Muscle layer of colon (tissue), 2 donors: ENCODE data around the gene P2RY8.

Experiments
- H3K27ac ChIP-seq: one replicate; pipeline ENCODE4 v1.7.0; 2013; ENCODE audit warnings: low read depth, mild to moderate bottlenecking, low read length, moderate library complexity
- H3K27me3 ChIP-seq, 2 donors: one replicate each; pipeline ENCODE4 v1.7.0; 2013; ENCODE audit warnings: low read length in 2 of 2, mild to moderate bottlenecking in 2 of 2; ENCODE audit not compliant: insufficient read depth in 2 of 2, control insufficient read depth in 1 of 2
- H3K36me3 ChIP-seq: one replicate; pipeline ENCODE4 v1.7.0; 2013; ENCODE audit warnings: mild to moderate bottlenecking, low read length; ENCODE audit not compliant: insufficient read depth
- H3K4me1 ChIP-seq: one replicate; pipeline ENCODE4 v1.7.0; 2013; ENCODE audit warnings: mild to moderate bottlenecking, low read length; ENCODE audit not compliant: insufficient read depth
- H3K4me3 ChIP-seq, 2 donors: one replicate each; pipeline ENCODE4 v1.7.0; 2013; ENCODE audit warnings: low read length in 2 of 2, low read depth in 1 of 2, mild to moderate bottlenecking in 1 of 2, moderate library complexity in 1 of 2
- H3K9ac ChIP-seq: one replicate; pipeline ENCODE4 v1.7.0; 2013; ENCODE audit warnings: low read length
- H3K9me3 ChIP-seq: one replicate; pipeline ENCODE4 v1.7.0; 2013; ENCODE audit warnings: mild to moderate bottlenecking, low read length
- donor health status: abdominal sarcoma.
- donor health status: Adenocarcinoma of cecum.

P2RY8 gene

DNA sequence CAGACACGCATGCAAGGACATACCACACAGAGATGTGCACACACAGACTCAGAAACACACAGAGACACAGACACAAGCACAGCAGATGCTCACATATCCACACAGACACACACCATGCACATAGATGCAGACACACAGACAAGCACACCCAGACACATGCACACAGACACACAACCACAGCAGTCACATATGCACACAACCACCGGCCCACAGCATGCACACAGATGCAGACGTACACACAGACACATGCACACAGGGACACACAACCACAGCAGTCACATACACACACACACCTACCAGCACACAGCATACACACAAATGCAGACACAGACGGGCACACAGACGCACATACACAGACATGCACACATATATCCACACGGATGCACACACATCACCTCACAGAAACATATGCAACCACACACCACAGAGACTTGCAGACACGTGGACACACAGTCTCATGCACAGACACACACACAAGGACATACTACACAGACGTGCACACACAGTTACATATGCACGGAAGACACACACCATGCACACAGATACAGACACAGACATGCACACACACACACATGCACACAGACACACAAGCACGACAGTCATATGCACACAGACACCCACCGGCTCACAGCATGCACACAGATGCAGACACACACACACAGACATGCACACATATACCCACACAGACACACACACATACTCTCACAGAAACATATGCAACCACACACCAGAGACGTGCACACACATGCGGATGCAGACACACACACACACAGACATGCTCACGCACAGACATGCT lies 119.8 kb downstream of the P2RY8 start:
- Histone ChIP-seq H3K4me1 (no peaks in the 10 kb centered on the region), H3K9me3 (peaks cover 4% of the 10 kb centered on the region), H3K27ac (no peak overlapping the region), H3K36me3 (peaks cover 47% of the 10 kb centered on the region), H3K9ac (no peak overlapping the region), H3K4me3 (no peak overlapping the region), H3K27me3 (no peaks in the 10 kb centered on the region)

DNA sequence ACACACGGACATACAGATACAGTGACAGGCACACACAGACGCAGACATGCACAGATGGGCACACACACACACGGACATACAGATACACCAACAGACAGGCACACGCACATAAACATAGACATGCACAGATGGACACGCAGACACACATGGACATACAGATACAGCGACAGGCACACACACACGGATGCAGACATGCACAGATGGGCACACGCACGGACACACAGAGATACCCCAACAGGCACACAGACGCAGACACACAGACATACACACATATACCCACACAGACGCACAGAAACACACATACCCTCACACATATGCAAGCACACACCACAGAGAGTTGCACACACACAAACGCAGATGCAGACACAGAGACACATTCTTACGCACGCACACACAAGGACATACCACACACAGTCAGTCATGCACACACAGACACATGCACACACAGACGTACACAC lies 120.6 kb downstream of the P2RY8 start:
- Histone ChIP-seq H3K9ac (no peak overlapping the region), H3K27me3 (no peaks in the 10 kb centered on the region), H3K27ac (no peak overlapping the region), H3K4me1 (no peaks in the 10 kb centered on the region), H3K36me3 (peaks cover 39% of the 10 kb centered on the region), H3K4me3 (no peak overlapping the region), H3K9me3 (peaks cover 4% of the 10 kb centered on the region)
